NCI-H128 (cell line): ENCODE results near the gene ATP5ME.
"Not testable (repeated sequence)": the region's sequence is repeated elsewhere in the genome, so short reads cannot be mapped to it uniquely, and the experiment has no call there.

Source experiments
- DNase-seq: peaks from one replicate; lab custom pipeline; 2025; ENCODE audit not compliant: unreplicated experiment; lab: John Stamatoyannopoulos, UW

Gene ATP5ME, protein sequence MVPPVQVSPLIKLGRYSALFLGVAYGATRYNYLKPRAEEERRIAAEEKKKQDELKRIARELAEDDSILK

DNA sequence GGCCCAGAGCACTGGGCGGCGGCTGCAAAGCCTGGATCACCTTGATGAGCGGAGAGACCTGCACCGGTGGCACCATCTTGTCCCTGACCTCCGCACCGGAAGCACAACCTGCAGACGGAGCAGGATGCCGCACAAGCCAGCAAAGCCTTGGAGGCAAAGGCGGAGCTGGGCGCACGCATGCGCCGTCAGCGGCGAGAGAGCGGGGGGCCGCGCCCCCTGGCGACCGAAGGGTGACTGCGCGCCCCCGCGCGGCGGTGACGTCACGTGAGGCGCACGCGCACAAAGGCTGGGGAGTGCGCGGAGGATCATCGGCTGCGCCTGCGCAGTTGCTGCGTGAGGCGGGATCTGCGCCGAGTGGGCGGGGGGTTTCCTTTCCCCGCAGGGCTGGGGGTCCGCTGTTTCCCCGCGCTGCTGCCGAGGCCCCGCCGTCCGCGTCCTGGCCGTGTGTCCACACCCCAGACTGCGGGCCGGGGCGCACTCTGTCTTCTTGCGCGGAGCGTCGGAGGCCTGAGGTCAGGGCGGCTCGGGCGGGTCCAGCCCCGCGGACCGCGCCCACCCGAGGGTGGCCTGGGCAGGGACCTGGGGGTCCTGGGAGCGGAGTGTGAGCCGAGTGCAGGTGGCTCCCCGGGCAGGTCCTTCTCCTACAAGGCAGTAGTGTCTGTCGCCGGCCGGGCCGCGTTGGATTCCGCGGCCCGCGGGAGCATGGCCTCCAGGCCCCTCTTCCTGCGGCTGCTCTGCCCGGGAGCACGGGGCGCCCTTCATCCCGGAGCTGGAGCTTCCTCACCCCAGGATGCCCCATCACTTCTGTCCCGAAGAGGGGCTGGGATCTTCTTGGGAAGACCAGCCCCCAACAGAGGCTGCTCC, at the start of gene ATP5ME, which contains the start of gene MYL5:
Gene ATP5ME, minus strand, starts transcription at position 105 of the 864 bp plus-strand sequence. Its CDS starts 29 bp downstream, at position 76.
Gene MYL5, plus strand, starts transcription at position 371 of the 864 bp plus-strand sequence. CDS start 3,485 bp downstream, outside the sequence.
- peak; percentile 78 for DNase-seq

DNA sequence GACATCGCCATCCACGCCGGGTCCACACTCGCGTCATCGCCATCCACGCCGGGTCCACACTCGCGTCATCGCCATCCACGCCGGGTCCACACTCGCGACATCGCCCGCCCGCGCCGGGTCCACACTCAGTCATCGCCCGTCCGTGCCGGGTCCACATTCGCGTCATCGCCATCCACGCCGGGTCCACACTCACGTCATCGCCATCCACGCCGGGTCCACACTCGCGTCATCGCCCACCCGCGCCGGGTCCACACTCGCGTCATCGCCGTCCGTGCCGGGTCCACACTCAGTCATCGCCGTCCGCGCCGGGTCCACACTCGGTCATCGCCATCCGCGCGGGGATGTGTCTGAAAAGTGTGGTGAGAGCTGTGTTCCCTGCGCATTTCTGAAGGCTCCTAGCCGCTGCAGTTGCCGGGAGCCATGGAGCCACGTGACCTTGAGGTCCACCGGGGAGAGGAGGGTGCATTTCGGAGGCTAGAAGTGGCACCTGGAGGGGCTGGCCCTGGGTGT, 48.8 kb upstream of the ATP5ME start:
- no peak for DNase-seq

DNA sequence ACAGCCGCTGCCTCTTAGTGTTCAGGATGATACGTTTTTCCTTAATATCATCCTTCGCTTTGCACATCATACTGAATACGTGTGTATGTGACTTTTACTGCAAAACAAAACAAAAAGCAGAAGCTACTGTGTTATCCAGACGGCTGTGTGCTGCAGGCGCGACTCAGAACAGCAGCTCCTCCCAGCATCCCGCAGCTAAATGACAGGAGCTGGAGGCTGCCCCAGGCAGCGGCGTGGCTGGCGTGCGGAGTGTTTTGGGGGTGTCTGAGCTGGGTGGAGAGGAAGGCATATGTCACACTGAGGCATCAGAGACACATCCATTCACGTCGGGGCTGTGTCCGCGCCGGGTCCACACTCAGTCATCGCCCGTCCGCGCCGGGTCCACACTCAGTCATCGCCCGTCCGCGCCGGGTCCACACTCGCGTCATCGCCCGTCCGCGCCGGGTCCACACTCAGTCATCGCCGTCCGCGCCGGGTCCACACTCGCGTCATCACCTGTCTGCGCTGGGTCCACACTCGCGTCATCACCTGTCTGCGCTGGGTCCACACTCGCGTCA, 48.2 kb upstream of the ATP5ME start:
- no peak for DNase-seq

DNA sequence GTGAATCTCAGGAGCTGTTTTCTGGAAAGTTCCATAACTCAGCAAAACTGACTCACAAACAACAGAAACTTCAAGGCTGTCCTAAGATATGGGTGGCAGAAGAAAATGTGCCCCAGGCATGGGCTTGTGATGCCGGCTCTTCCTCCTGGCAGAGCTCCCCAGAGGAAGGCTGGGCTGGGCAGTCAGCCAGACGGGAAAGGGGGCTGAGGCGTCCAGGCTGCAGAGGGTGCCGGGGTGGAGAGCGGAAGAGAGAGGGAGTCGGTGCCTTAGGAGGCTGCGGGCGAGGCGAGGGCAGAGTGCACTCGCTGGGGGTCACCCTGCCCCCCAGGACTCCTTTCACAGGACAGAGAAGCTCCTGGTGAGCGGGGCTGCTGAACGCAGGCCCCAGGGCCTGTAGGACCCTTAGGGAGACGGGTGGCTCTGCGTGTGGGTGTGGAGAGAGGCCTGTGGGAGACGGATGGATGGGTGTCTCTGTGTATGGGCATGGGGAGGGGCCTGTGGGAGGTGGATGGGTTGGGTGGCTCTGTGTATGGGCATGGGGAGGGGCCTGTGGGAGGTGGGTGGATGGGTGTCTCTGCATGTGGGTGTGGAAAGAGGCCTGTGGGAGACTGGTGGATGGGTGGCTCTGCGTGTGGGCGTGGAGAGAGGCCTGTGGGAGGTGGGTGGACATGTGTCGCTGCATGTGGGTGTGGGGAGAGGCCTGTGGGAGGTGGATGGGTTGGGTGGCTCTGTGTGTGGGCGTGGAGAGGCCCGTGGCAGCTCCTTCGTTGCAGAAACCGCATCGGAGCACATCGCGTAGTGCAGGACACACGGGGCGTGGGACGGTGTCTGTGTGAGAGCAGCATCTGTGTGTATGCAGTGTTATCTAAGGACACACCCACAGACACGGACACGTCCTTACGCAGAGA, 47.4 kb upstream of the ATP5ME start:
- DNase-seq, result no peak

DNA sequence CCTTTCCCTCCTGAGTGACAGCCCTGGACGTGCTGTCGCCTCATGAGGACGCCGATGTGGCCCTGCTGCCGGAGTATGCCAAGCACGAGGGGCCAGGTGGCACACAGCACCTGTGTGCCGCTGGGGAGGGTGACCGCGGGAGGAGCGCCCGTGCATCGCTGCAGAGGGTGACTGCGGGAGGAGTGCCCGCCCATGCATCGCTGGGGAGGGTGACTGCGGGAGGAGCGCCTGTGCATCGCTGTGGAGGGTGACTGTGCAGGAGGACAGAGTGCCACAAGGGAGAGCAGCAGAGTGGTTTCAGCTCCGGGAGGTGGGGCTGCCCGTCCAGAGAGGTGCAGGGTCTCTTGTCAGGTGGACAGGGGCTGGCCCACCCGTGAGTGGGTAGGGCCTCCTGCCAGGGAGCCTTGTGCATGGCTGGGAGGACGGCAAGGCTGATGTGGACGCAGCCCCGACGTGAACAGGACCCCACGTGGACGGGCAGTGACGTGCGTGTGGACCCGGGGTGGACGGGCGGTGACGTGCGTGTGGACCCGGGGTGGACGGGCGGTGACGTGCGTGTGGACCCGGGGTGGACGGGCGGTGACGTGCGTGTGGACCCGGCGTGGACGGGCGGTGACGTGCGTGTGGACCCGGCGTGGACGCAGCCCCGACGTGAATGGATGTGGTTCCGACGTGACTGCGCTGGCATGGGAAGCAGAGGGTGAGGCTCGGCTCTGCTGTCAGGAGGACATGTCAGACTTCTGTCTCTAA, 46.2 kb upstream of the ATP5ME start:
- DNase-seq, result no peak

DNA sequence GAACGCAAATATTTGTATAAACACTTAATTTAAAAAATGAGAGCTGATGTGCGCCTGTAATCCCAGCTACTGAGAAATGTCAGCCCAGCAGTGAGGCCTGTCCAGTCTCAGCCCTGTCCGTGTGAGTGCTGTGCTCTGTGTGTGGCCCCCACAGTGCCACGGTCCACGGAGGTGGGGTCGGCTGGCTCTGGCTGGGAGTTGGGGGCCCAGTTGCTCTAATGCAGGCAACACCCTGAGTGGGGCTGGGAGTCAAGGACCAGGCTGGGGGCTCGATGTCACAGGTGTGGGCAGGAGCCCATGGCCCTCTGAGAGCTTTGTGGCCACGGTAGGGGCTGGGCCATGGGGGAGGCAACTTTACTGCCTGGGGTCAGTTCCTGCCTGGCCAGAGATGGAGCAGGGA, 44.4 kb upstream of the ATP5ME start:
- no peak for DNase-seq

DNA sequence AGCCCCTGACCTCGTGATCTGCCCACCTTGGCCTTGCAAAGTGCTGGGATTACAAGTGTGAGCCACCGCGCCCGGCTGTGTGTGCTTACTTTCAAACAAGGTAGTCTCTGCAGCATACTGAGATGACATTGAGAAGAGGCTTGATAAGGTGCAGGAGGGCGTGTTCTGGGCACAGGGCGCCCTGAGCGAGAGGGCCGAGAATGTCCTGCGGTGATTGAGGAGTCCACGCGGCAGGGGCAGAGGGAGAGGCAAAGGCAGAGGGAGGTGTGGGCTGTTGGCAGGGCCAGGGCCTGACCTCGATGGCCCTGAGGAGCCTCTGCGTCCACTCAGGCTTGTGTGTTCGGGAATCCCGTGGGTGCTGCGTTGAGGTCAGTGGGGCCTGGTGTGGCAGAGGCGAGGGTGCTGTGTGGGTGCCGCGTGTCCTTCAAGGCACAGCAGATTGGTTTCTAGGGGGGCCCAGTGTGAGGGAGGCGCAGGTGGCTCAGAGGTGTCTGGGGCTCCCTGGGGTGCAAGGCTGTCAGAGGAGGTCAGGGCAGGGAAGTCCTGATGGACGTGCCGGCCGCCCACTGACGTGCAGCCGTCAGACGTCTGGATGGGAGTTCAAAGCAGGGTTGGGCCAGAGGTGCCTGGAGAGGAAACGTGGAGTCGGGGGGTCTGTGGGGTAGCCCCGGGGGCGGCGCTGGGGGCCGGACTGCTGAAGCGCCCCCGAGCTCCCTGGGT, 43.7 kb upstream of the ATP5ME start:
- no peak for DNase-seq

DNA sequence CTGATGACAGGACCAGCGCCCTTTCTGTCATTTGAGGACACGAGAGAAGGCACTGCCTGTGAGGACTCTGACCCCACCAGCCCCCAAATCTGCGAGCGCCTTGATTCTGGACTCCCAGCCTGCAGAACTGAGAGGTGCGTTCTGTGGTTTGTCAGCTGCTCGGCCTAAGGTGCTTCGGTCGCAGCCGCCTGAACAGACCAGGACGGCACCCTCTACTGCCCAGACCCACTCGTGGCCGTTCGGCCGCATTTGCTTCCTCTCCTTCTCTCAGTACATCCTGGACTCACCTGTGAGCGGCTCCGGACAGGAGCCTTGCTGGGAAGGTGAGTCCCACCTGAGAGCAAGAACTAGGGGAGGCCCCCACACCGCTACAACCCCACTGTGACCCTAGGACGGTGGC, 40.0 kb upstream of the ATP5ME start:
- no peak for DNase-seq

DNA sequence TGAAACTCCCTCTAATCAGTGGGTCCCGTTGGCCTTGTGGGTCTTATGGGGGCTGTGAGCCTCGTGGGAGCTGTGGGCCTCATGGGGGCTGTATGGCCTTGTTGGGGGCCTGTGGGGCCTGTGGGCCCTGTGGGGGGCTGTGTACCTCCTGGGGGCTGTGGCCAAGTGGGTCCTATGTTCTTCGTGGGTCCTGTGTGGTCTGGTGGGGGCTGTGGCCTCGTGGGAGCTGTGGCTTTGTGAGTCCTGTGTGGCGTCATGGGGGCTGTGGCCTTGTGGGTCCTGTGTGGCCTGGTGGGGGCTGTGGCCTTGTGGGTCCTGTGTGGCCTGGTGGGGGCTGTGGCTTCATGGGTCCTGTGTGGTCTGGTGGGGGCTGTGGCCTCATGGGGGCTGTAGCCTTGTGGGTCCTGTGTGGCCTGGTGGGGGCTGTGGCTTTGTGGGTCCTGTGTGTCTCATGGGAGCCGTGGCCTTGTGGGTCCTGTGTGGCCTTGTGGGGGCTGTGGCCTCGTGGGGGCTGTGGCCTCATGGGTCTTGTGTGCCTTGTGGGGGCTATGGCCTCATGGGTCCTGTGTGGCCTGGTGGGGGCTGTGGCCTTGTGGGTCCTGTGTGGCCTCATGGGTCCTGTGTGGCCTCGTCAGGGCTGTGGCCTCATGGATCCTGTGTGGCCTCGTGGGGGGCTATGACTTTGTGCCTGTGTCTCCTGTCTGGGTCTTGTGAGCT, 39.0 kb upstream of the ATP5ME start:
- no peak for DNase-seq

DNA sequence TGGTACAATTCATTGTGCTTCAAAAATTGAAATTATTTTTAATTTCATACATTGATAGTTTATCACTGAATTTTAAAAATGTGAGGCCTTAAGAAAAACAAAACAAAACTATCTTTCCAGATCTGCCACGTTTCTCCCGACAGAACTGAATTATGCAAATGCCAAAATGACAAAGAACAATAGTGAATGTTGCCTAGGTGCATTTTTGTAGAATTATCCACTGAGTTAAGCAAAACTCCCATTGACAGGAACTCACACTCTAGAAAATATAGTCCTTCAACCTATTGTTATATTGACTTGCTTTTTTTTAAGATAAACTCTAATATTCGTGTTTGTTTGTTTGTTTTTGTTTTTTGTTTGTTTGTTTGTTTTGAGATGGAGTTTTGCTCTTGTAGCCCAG, 38.0 kb upstream of the ATP5ME start:
- no peak for DNase-seq

DNA sequence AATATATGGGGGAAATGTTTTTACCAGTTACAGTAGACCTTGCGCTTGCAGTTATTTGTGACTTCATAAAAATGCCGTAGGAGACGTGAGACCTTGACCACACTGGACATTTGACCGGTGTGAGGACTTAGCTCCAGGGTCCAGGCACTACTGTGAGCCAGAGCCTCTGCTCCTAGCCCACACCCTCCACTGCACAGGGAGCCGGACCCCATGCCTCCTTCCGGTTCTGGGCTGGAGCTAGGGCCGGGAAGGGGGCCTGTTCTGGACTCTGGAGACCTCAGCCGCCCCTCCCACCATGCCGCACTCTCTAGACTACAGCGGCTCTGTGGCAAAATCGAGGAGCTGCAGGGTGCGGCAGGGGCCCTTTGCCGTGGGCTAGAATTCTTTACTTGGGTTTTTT, 36.8 kb upstream of the ATP5ME start:
- no peak for DNase-seq

DNA sequence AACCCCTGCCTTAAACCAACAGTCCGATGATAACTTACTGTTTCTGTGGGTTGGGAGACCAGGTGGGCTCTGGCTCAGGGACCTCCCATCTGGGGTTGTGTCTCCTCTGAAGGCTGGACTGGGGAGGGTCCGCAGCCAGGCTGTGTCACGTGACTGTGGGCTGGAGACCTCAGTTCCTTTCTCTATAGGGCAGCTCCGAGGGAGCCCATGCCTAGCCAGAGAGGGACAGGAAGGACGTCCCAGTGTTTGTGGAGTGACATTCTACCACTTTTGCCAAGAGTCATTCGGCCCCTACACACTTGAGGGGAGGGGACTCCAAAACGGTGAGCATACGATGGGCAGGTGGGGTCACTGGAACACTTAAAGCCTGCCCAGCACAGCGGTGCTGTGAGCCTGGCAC, 36.0 kb upstream of the ATP5ME start:
- DNase-seq, result no peak

DNA sequence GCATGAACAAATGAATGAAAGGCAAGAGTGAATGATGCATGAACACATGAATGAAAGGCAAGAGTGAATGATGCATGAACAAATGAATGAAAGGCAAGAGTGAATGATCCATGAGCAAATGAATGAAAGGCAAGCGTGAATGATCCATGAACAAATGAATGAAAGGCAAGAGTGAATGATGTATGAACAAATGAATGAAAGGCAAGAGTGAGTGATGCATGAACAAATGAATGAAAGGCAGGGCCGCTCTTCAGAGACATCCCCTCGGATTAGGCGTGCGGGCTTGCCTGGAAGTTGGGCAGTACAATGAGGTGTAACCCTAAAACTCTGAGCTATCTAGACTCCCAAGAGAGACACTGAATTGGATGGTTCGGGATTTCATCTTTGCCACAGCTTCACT, 35.3 kb upstream of the ATP5ME start:
- DNase-seq, result no peak

DNA sequence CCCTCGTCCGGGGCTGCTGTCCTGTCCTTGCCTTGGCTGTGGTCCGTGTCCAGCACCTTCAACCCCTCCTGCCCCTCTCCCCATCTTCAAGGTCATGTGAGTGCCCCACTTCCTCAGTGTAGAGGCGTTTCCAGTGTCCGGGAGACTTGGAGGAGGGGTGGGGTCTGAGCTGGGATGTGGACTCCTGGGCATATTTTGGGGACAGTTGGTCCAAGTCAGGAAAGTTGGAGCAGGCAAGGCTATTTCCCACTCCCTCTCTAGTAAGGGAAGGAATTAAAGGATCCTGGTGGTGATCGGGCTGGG, 34.5 kb upstream of the ATP5ME start:
- no peak for DNase-seq

DNA sequence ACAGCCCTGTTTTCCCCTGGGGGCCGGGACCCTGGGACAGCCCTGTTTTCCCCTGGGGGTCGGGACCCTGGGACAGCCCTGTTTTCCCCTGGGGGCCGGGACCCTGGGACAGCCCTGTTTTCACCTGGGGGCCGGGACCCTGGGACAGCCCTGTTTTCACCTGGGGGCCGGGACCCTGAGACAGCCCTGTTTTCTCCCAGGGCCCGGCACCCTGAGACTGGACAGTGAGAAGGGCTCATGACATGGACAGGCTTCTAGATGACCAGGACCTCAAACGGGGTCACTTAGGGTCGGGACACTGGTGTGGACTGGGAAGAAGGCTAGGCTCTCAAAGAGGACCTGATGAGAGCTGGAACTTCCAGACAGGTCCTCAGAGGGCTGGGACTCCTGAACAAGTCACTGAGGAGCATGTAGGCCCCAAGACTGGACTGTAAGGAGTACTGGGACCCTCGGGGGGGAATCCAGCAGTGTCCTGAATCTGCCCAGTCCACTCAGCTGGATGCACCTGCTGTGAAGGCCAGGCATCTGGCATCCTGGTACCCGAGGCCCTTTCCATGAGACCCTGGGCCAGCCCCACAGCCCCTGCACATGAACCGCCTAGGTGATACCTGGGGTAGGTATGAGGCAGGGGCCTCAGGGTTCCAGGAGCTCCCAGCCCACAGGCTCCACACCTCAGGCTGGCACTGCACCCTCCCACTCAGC, 34.0 kb upstream of the ATP5ME start:
- no peak for DNase-seq

DNA sequence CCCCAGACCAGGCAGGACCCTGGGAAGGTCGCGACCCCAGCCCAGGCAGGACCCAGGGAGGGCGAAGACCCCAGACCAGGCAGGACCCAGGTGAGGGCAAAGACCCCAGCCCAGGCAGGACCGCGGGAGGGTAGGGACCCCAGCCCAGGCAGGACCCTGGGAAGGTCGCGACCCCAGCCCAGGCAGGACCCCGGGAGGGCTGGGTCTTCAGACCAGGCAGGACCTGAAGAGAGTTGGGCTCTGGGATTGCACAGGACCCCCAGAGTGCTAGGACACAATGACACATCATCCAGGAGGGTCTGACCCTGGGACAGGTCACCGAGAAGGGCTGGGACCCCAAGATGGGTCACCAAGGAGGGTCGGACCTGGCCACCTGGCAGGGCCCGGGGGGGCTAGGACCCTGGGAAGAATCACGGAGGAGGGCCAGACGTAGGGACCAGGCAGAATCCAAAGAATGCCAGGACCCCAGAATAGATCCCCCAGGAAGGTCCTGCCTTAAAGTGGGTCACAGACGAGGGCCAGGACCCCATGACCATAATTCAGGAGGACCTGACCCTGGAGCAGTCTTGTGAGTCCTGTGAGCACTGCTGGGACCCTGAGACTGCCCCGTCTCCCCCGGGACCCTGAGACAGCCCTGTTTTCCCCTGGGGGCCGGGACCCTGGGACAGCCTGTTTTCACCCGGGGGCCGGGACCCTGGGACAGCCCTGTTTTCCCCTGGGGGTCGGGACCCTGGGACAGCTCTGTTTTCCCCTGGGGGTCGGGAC, 32.9 kb upstream of the ATP5ME start:
- no peak for DNase-seq

DNA sequence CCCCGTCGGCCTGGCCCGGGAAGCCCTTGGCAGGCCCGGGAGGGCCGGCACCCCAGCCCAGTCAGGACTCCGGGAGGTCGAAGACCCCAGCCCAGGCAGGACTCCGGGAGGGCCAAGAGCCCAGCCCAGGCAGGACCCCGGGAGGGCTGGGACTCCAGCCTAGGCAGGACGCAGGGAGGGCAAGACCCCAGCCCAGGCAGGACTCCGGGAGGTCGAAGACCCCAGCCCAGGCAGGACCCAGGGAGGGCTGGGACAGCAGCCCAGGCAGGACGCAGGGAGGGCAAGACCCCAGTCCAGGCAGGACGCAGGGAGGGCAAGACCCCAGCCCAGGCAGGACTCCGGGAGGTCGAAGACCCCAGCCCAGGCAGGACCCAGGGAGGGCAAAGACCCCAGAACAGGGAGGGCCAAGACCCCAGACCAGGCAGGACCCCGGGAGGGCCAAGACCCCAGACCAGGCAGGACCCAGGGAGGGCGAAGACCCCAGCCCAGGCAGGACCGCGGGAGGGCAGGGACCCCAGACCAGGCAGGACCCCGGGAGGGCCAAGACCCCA, 32.1 kb upstream of the ATP5ME start:
- not testable (repeated sequence) for DNase-seq
